ENCODE data around the gene SMIM14. TPM values are rescaled to one million over a fixed set of nuclear protein-coding genes. Genes with fewer than 3 reads are reported as not detected.
"Not testable (repeated sequence)": the region's sequence is repeated elsewhere in the genome, so short reads cannot be mapped to it uniquely, and the experiment has no call there.

The SMIM14 gene
- total and polyA plus RNA-seq, 2 of the 8 experiments (the other 6 are each of a cell fraction or from before 2014, with no cell fraction given) = 29.1 to 31.0 TPM

DNA sequence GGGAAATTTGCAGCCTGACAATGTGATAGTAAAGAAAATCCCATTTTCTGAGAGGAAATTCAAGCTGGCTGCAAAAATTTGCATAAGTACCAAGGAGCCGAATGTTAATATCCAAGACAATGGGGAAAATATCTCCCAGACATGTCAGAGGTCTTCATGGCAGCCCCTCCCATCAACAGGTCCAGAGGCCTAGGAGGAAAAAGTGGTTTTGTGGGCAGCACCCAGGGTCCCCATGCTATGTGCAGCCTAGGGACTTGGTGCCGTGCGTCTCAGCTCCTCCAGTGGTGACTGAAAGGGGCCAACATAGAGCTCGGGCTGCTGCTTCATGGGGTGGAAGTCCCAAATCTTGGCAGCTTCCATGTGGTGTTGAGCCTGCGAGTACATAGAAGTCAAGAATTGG, 105.1 kb downstream of the SMIM14 start (continued):
- TF ChIP-seq, protein P1, sequence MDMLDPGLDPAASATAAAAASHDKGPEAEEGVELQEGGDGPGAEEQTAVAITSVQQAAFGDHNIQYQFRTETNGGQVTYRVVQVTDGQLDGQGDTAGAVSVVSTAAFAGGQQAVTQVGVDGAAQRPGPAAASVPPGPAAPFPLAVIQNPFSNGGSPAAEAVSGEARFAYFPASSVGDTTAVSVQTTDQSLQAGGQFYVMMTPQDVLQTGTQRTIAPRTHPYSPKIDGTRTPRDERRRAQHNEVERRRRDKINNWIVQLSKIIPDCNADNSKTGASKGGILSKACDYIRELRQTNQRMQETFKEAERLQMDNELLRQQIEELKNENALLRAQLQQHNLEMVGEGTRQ (IDR thresholded peaks at IDR 0.05; ENCODE audit: low read length) = no peak
- TF ChIP-seq SUZ12 (IDR thresholded peaks at IDR 0.05; ENCODE audit: low read length) = no peak

GRCh38 chr4:39532237-39532636, 106.4 kb downstream of the SMIM14 start:
- POLR2A ChIA-PET (ENCODE audit: partially characterized antibody) = not testable (repeated sequence)

More at GRCh38 chr4:39532237-39532636, 106.4 kb downstream of the SMIM14 start:
- peaks cover 2 to 53% (median 22%) of the 10 kb centered on the region in 4 experiments; a peak in 6 of 8 replicates for H3K36me3 ChIP-seq (ENCODE audit: control insufficient read depth in 2 of 4, insufficient read depth in 4 of 4, low read length in 3 of 4)
- H4K20me1 ChIP-seq (replicated peaks in 1 of 2; ENCODE audit: control insufficient read depth in 1 of 2, insufficient read depth in 2 of 2, low read length in 2 of 2); H2AK5ac ChIP-seq (ENCODE audit: low read depth, low read length); H2BK120ac ChIP-seq (replicated peaks; ENCODE audit: low read depth, low read length); H2BK5ac ChIP-seq (ENCODE audit: low read depth, low read length); H3K14ac ChIP-seq (ENCODE audit: insufficient read length); H3K4me1 ChIP-seq (replicated peaks in 1 of 4; ENCODE audit: control insufficient read depth in 3 of 4, insufficient read depth in 4 of 4, low read length in 3 of 4); H2BK15ac ChIP-seq (ENCODE audit: low read length); H3K23me2 ChIP-seq (ENCODE audit: low read depth, low read length); H3K27ac ChIP-seq (ENCODE audit: low read depth, low read length); H3K9ac ChIP-seq (replicated peaks in 1 of 4; ENCODE audit: extremely low read depth in 1 of 4, low read depth in 3 of 4, low read length in 3 of 4); H3K79me1 ChIP-seq (ENCODE audit: low read depth, low read length); CTCF ChIA-PET (ENCODE audit: partially characterized antibody); H3K23ac ChIP-seq (ENCODE audit: insufficient read length); H2AFZ ChIP-seq (ENCODE audit: low read length); H3K4ac ChIP-seq (replicated peaks; ENCODE audit: insufficient read length, low read depth, low read length); DNase-seq (ENCODE audit: low read depth in 1 of 2, low spot score in 2 of 2); H4K8ac ChIP-seq (ENCODE audit: extremely low read depth, insufficient read depth, low read length); H3K56ac ChIP-seq (replicated peaks; ENCODE audit: insufficient read length, low read depth, low read length); H4K5ac ChIP-seq (ENCODE audit: insufficient read length, low read depth, low read length); H4K91ac ChIP-seq (replicated peaks; ENCODE audit: insufficient read length, low read length); FAIRE-seq; H3K4me2 ChIP-seq (ENCODE audit: insufficient read depth in 1 of 2, low read depth in 2 of 2, low read length in 2 of 2); H2BK12ac ChIP-seq (ENCODE audit: low read depth, low read length); H3K4me3 ChIP-seq (ENCODE audit: extremely low read depth in 1 of 4, insufficient read depth in 2 of 4, low read depth in 3 of 4, low read length in 4 of 4); H2BK20ac ChIP-seq (ENCODE audit: low read length); H3K18ac ChIP-seq (ENCODE audit: extremely low read depth, low read length); H3K27me3 ChIP-seq (replicated peaks in 1 of 4; ENCODE audit: control insufficient read depth in 3 of 4, extremely low read depth in 1 of 4, insufficient read depth in 3 of 4, low read length in 3 of 4): not testable (repeated sequence)
- H3K79me2 ChIP-seq (ENCODE audit: control insufficient read depth in 1 of 2, insufficient read depth in 2 of 2, low read length in 2 of 2) = peaks cover 3 to 24% of the 10 kb centered on the region in 2 experiments; a peak in 3 of 4 replicates
- WGBS, 2 experiments (ENCODE audit: extremely low coverage in 1 of 2, insufficient coverage in 1 of 2, insufficient read length in 1 of 2, insufficient replicate concordance in 2 of 2, low coverage in 1 of 2, low lambda C conversion rate in 2 of 2, missing lambda C conversion rate in 1 of 2) = 97% methylated on average over 3 of the region's 3 CpGs; no CpG with 5 or more reads in 1 of the 2 experiments
- peaks cover 25 to 33% of the 10 kb centered on the region in 2 experiments for H3K9me3 ChIP-seq (ENCODE audit: insufficient read depth in 2 of 2, low read depth in 1 of 2, low read length in 1 of 2)
